ENCODE results near the gene POMGNT1.
A peak's percentile ranks its signal among the peaks of the same experiment; 100 is the strongest.
"Not testable (repeated sequence)": the region's sequence is repeated elsewhere in the genome, so short reads cannot be mapped to it uniquely, and the experiment has no call there.

The POMGNT1 gene

GRCh38 chr1:46244656-46245371, 46.6 kb upstream of the POMGNT1 start:
- H4K20me1 ChIP-seq (ENCODE audit: insufficient read depth, low read length): no peaks in the 10 kb centered on the region
- H3F3A ChIP-seq (ENCODE audit: insufficient read depth, low read length): 0 out of 2 replicates have a peak, but pooled peaks cover 6% of the 10 kb centered on the region
- no peak overlapping the region for H2AFZ ChIP-seq (ENCODE audit: low read length)
- no peak overlapping the region; the same call in 1 of the 2 replicates for H3K4me2 ChIP-seq (ENCODE audit: low read length)
- peaks cover 8% of the 10 kb centered on the region for H3K36me3 ChIP-seq (ENCODE audit: insufficient read depth, low read length)
- H3K9me3 ChIP-seq (ENCODE audit: low read length): no peaks in the 10 kb centered on the region
- peak overlapping the region; percentile 29 for H3K27ac ChIP-seq (ENCODE audit: low read depth, low read length, poor library complexity, severe bottlenecking)
- no peak overlapping the region for H3K9ac ChIP-seq (ENCODE audit: low read length)
- no peaks in the 10 kb centered on the region for H3K27me3 ChIP-seq (ENCODE audit: insufficient read depth, low read length)
- H3K4me1 ChIP-seq (ENCODE audit: insufficient read depth, low read length, severe bottlenecking): peaks cover 32% of the 10 kb centered on the region
- H3K9me2 ChIP-seq (ENCODE audit: low read depth, low read length): no peaks in the 10 kb centered on the region
- no peak overlapping the region for H3K4me3 ChIP-seq (ENCODE audit: low read depth, low read length, poor library complexity, severe bottlenecking)
- TF ChIP-seq CTCF (IDR thresholded peaks at IDR 0.05; ENCODE audit: low read length): peak; percentile 55; the same call in 1 of the 2 replicates
- no peak for TF ChIP-seq EZH2 (IDR thresholded peaks at IDR 0.05; ENCODE audit: borderline replicate concordance, low read length)
- H3K79me2 ChIP-seq (ENCODE audit: insufficient read depth, low read length): no peaks in the 10 kb centered on the region

- H3K9ac ChIP-seq (ENCODE audit: low read length); H3K27ac ChIP-seq (ENCODE audit: low read depth, low read length, poor library complexity, severe bottlenecking); H3K79me2 ChIP-seq (ENCODE audit: insufficient read depth, low read length); H3F3A ChIP-seq (ENCODE audit: insufficient read depth, low read length); H3K4me2 ChIP-seq (ENCODE audit: low read length); H4K20me1 ChIP-seq (ENCODE audit: insufficient read depth, low read length); H3K9me2 ChIP-seq (ENCODE audit: low read depth, low read length); H3K4me3 ChIP-seq (ENCODE audit: low read depth, low read length, poor library complexity, severe bottlenecking); H3K36me3 ChIP-seq (ENCODE audit: insufficient read depth, low read length); H3K9me3 ChIP-seq (ENCODE audit: low read length); H3K27me3 ChIP-seq (ENCODE audit: insufficient read depth, low read length); H2AFZ ChIP-seq (ENCODE audit: low read length): not testable (repeated sequence)
- peaks cover 23% of the 10 kb centered on the region for H3K4me1 ChIP-seq (ENCODE audit: insufficient read depth, low read length, severe bottlenecking)
Measured at GRCh38 chr1:46243831-46244230, 45.6 kb upstream of the POMGNT1 start.

- Histone ChIP-seq H3K9me3 (ENCODE audit: low read length) (no peaks in the 10 kb centered on the region), H3K4me1 (ENCODE audit: insufficient read depth, low read length, severe bottlenecking) (peaks cover 14% of the 10 kb centered on the region)
Measured at GRCh38 chr1:46242918-46243317, 44.7 kb upstream of the POMGNT1 start.

GRCh38 chr1:46241733-46242132, 43.5 kb upstream of the POMGNT1 start:
- not testable (repeated sequence) for H3F3A ChIP-seq (ENCODE audit: insufficient read depth, low read length); H3K36me3 ChIP-seq (ENCODE audit: insufficient read depth, low read length); H3K4me2 ChIP-seq (ENCODE audit: low read length); H3K27ac ChIP-seq (ENCODE audit: low read depth, low read length, poor library complexity, severe bottlenecking); H3K9me2 ChIP-seq (ENCODE audit: low read depth, low read length); H4K20me1 ChIP-seq (ENCODE audit: insufficient read depth, low read length); H3K27me3 ChIP-seq (ENCODE audit: insufficient read depth, low read length); H3K9ac ChIP-seq (ENCODE audit: low read length); H3K9me3 ChIP-seq (ENCODE audit: low read length); H2AFZ ChIP-seq (ENCODE audit: low read length); H3K4me3 ChIP-seq (ENCODE audit: low read depth, low read length, poor library complexity, severe bottlenecking); H3K79me2 ChIP-seq (ENCODE audit: insufficient read depth, low read length)
- H3K4me1 ChIP-seq (ENCODE audit: insufficient read depth, low read length, severe bottlenecking): peaks cover 11% of the 10 kb centered on the region

More at GRCh38 chr1:46242918-46243317, 44.7 kb upstream of the POMGNT1 start:
- H3K4me3 ChIP-seq (ENCODE audit: low read depth, low read length, poor library complexity, severe bottlenecking): no peak overlapping the region
- H3K27me3 ChIP-seq (ENCODE audit: insufficient read depth, low read length): no peaks in the 10 kb centered on the region
- H3F3A ChIP-seq (ENCODE audit: insufficient read depth, low read length): 0 out of 2 replicates have a peak, but pooled peaks cover 6% of the 10 kb centered on the region
- no peaks in the 10 kb centered on the region for H3K36me3 ChIP-seq (ENCODE audit: insufficient read depth, low read length)
- H3K9ac ChIP-seq (ENCODE audit: low read length): no peak overlapping the region
- TF ChIP-seq CTCF (IDR thresholded peaks at IDR 0.05; ENCODE audit: low read length) (no peak), EZH2 (IDR thresholded peaks at IDR 0.05; ENCODE audit: borderline replicate concordance, low read length) (no peak)
- H2AFZ ChIP-seq (ENCODE audit: low read length): no peak overlapping the region
- H3K4me2 ChIP-seq (ENCODE audit: low read length): no peak overlapping the region
- no peak overlapping the region for H3K27ac ChIP-seq (ENCODE audit: low read depth, low read length, poor library complexity, severe bottlenecking)
- H3K79me2 ChIP-seq (ENCODE audit: insufficient read depth, low read length): no peaks in the 10 kb centered on the region
- H4K20me1 ChIP-seq (ENCODE audit: insufficient read depth, low read length): no peaks in the 10 kb centered on the region
- H3K9me2 ChIP-seq (ENCODE audit: low read depth, low read length): no peaks in the 10 kb centered on the region

GRCh38 chr1:46238865-46239264, 40.6 kb upstream of the POMGNT1 start:
- not testable (repeated sequence) for H3K4me1 ChIP-seq (ENCODE audit: insufficient read depth, low read length, severe bottlenecking); H3K27ac ChIP-seq (ENCODE audit: low read depth, low read length, poor library complexity, severe bottlenecking); H3K36me3 ChIP-seq (ENCODE audit: insufficient read depth, low read length); H3K9ac ChIP-seq (ENCODE audit: low read length); H3K27me3 ChIP-seq (ENCODE audit: insufficient read depth, low read length); H3K9me2 ChIP-seq (ENCODE audit: low read depth, low read length); H3K4me2 ChIP-seq (ENCODE audit: low read length); H3K9me3 ChIP-seq (ENCODE audit: low read length); H3K79me2 ChIP-seq (ENCODE audit: insufficient read depth, low read length); H2AFZ ChIP-seq (ENCODE audit: low read length); H3F3A ChIP-seq (ENCODE audit: insufficient read depth, low read length); H3K4me3 ChIP-seq (ENCODE audit: low read depth, low read length, poor library complexity, severe bottlenecking); H4K20me1 ChIP-seq (ENCODE audit: insufficient read depth, low read length)
